DMS 273 (cell line): Measurements from ENCODE around the gene KRTAP19-3.

Experiments used
- DNase-seq: peaks from one replicate; lab custom pipeline; 2025; ENCODE audit not compliant: unreplicated experiment; lab: John Stamatoyannopoulos, UW

KRTAP19-3 gene

GRCh38 chr21:30491963-30492428 lies at the start of gene KRTAP19-3:
TSS of gene KRTAP19-3 (minus strand) at chr21:30492013. CDS start at chr21:30491957, 56 bp downstream.
- DNase-seq, result no peak

DNA sequence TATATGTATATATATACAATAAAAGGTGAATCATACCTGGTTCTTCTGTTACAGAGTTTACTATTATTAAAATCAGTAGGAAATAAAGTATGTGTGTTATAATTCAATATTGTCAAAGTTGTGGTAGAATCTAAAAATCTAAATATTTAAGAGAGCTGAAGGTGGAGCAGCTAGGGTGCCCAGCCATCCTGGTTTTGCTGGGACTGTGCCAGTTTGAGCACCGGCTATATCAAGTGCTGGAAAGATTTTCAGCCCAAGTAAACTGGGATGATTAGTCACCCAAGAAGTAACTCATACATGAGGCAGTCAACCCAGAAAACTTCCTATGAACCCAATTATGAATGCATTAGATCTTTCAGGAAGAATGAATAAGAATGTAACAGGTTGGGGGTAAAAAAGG lies 27.1 kb upstream of the KRTAP19-3 start:
- DNase-seq, result no peak

DNA sequence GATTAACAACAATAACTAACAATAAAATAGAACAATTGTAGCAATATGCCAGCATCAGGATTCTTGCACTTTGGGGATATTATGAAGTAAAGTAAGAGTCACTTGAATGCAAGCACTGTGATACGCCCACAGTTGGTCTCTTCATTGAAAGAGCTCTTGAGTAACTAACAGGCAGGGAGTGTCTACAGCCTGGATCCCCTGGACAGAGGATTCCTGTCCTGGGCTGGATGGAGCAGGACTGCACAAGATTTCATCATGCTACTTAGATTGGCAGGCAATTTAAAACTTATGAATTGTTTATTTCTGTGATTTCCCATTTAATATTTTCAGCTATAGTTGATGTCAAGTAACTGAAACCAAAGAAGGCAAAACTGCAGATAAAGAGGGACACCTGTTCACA lies 23.9 kb upstream of the KRTAP19-3 start:
- DNase-seq, result no peak

- peak; percentile 3 for DNase-seq
Observed at GRCh38 chr21:30505621-30506205, 13.9 kb upstream of the KRTAP19-3 start.

- DNase-seq, result no peak
Observed at GRCh38 chr21:30502041-30502440, 10.2 kb upstream of the KRTAP19-3 start, which contains the start of gene KRTAP19-5. TSS of gene KRTAP19-5 (minus strand) at chr21:30502141. CDS start at chr21:30502090, 51 bp downstream.

GRCh38 chr21:30497065-30497464 lies 5.3 kb upstream of the KRTAP19-3 start, which contains the start of gene KRTAP19-4:
TSS of gene KRTAP19-4 (minus strand) at chr21:30497165. CDS start at chr21:30497110, 55 bp downstream.
- no peak for DNase-seq

DNA sequence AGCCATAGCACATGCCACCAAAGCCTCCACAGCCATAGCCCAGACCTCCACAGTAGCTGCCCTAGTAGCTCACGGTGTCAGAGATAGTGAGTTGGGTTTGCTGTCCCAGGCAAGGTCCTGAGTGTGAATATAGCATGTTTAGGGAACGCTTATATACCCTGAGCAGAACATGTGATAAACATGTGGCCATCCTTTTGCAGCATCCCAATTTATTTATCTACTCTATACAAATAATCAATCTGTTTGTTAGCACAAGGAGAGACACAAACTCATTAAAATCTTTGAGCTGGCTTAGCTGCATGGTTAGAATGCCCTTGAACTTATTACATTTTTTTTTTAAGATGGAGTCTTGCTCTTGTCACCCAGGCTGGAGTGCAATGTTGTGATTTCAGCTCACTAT lies 4.5 kb downstream of the KRTAP19-3 start, which contains the start of gene KRTAP19-2:
TSS of gene KRTAP19-2 (minus strand) at position 101 of the 400 bp plus-strand sequence. CDS start at position 13, 88 bp downstream.
- DNase-seq, result no peak

DNA sequence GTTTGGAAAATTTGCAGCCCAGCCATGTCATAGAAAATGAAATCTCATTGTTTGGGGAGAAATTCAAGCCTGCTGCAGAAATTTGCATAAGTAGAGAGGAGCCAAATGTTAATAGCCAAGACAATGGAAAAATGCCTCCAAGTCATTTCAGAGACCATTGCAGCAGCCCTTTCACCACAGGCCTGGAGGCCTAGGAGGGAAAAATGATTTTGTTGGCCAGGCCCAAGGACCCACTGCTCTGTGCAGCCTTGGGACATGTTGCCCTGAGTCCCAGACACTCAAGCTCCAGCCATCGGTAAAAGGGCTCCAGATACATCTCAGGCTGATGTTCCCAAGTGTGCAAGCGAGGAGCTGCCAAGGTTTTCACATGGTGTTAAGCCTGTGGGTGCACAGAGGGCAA lies 5.6 kb downstream of the KRTAP19-3 start:
- DNase-seq, result no peak

DNA sequence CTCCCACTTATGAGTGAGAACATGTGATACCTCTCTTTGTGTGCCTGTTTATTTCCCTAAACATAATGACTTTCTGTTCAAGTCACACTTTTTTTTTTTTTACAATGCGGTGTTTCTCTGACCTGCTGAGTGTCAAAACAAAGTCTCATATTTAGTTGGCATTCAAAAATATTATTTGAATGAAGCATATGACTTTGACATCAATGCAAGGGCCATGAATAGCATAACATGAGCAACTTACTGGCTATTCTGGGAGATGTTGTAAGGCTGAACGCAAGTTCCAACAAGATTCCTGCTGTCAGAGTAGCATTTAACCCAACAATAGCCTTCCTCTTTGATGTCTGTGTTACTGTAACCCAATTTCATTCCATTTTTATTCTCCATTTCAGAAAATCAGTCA lies 9.7 kb downstream of the KRTAP19-3 start:
- no peak for DNase-seq

GRCh38 chr21:30480145-30480544 lies 11.7 kb downstream of the KRTAP19-3 start, which contains the start of gene KRTAP19-1:
TSS of gene KRTAP19-1 (minus strand) at chr21:30480367. CDS start at chr21:30480317, 50 bp downstream.
- no peak for DNase-seq

- DNase-seq, result no peak
Observed at GRCh38 chr21:30479259-30479658, 12.6 kb downstream of the KRTAP19-3 start.

DNA sequence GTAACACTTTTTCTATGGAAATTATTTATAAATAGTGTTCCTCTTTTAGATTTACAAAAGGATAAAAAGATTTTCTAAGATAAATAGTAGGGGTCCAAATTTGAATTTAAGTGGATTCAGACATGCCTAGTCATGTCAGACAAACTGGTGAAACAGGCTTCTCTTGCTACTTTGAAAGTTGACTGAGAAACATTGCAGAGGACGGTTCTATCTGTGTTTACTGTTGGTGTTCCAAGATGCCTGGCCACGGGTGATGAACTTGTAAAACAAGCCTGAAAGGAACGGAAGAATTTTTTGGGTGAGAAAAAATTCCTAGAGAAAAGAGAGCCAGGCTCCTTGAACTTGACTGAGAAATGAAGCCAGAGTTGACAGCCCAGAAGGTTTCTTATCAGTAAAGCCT lies 13.8 kb downstream of the KRTAP19-3 start:
- DNase-seq, result no peak

- DNase-seq, result no peak
Observed at GRCh38 chr21:30468900-30469714, 22.7 kb downstream of the KRTAP19-3 start.

- peak; percentile 26 for DNase-seq
Observed at GRCh38 chr21:30463713-30464112, 28.1 kb downstream of the KRTAP19-3 start.

- DNase-seq, result no peak
Observed at GRCh38 chr21:30448514-30448913, 43.3 kb downstream of the KRTAP19-3 start.

DNA sequence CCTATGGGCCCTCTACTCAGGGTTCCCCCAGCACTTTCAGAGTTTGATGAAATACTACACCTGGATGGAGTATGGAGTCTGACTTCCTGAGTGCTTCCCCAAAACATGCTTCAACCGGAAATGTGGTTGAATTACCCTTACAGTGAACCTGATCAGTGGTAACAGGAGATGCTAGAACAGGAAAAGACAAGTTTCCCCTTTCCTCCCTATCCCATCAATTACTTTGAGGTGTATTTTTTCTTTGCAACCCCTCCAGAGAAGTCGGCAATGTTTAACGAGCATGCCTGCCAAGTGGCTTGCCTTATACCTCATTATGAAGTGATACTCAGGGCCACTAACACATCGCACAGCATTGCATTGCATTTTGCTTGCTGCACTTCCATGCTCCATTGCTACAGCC lies 44.8 kb downstream of the KRTAP19-3 start:
- no peak for DNase-seq

- DNase-seq, result no peak
Observed at GRCh38 chr21:30444204-30444603, 47.6 kb downstream of the KRTAP19-3 start.

GRCh38 chr21:30443226-30443625 lies 48.6 kb downstream of the KRTAP19-3 start:
- no peak for DNase-seq
